H9 (cell line): ENCODE results near the gene TBC1D5. TPM values are rescaled to one million over a fixed set of nuclear protein-coding genes. Genes with fewer than 3 reads are reported as not detected.

Experiments
- DNase-seq: peaks from one replicate; pipeline ENCODE4 v3.0.0-alpha.2; 2017
- H2AFZ ChIP-seq: one replicate; pipeline ENCODE4 v1.6.1; 2013; ENCODE audit warnings: mild to moderate bottlenecking, low read length, control low read depth, moderate library complexity
- H2AK5ac ChIP-seq: 2 replicates; pipeline ENCODE4 v1.6.1; 2013; ENCODE audit warnings: low read length, control low read depth, mixed read lengths; ENCODE audit not compliant: insufficient read length
- H2BK120ac ChIP-seq: one replicate; pipeline ENCODE4 v1.6.1; 2013; ENCODE audit warnings: low read depth, mild to moderate bottlenecking, low read length, control low read depth, inconsistent platforms; ENCODE audit not compliant: poor library complexity, severe bottlenecking
- H2BK12ac ChIP-seq: 2 replicates; pipeline ENCODE4 v1.6.1; 2013; ENCODE audit warnings: low read length, control low read depth, mixed read lengths, low read depth; ENCODE audit not compliant: insufficient read length
- H2BK15ac ChIP-seq: 2 replicates; pipeline ENCODE4 v1.6.1; 2013; ENCODE audit warnings: low read depth, low read length, control low read depth
- H2BK20ac ChIP-seq: one replicate; pipeline ENCODE4 v1.6.1; 2013; ENCODE audit warnings: low read depth, mild to moderate bottlenecking, low read length, control low read depth, inconsistent platforms; ENCODE audit not compliant: poor library complexity, severe bottlenecking
- H2BK5ac ChIP-seq: 2 replicates; pipeline ENCODE4 v1.6.1; 2013; ENCODE audit warnings: low read length, control low read depth, mixed read lengths; ENCODE audit not compliant: insufficient read length
- H3K14ac ChIP-seq: 2 replicates; pipeline ENCODE4 v1.6.1; 2013; ENCODE audit warnings: low read length, control low read depth; ENCODE audit not compliant: insufficient read depth
- H3K18ac ChIP-seq: 2 replicates; pipeline ENCODE4 v1.6.1; 2013; ENCODE audit warnings: low read depth, mild to moderate bottlenecking, mixed read lengths, low read length, control low read depth; ENCODE audit not compliant: insufficient read length
- H3K23ac ChIP-seq: 2 replicates; pipeline ENCODE4 v1.6.1; 2013; ENCODE audit warnings: low read length, control low read depth, mixed read lengths, low read depth; ENCODE audit not compliant: insufficient read length
- H3K23me2 ChIP-seq: 2 replicates; pipeline ENCODE4 v1.6.1; 2013; ENCODE audit warnings: low read depth, mild to moderate bottlenecking, mixed read lengths, low read length, control low read depth; ENCODE audit not compliant: insufficient read length, poor library complexity, severe bottlenecking
- H3K27ac ChIP-seq: 2 replicates; pipeline ENCODE4 v1.5.1; 2013; ENCODE audit warnings: low read length, control low read depth, mixed read lengths, low read depth; ENCODE audit not compliant: insufficient read length
- H3K27me3 ChIP-seq: 2 replicates; pipeline ENCODE4 v1.6.1; 2013; ENCODE audit warnings: low read length, control low read depth, inconsistent platforms; ENCODE audit not compliant: insufficient read depth
- H3K4ac ChIP-seq: 2 replicates; pipeline ENCODE4 v1.6.1; 2013; ENCODE audit warnings: low read depth, mild to moderate bottlenecking, control low read depth, inconsistent platforms, low read length, moderate library complexity
- H3K4me1 ChIP-seq: 2 replicates; pipeline ENCODE4 v1.6.1; 2013; ENCODE audit warnings: low read length, control low read depth, inconsistent platforms; ENCODE audit not compliant: insufficient read depth
- H3K4me2 ChIP-seq: 2 replicates; pipeline ENCODE4 v1.6.1; 2013; ENCODE audit warnings: low read length, control low read depth, mixed read lengths; ENCODE audit not compliant: insufficient read length, insufficient read depth
- H3K56ac ChIP-seq: 2 replicates; pipeline ENCODE4 v1.6.1; 2013; ENCODE audit warnings: low read depth, mild to moderate bottlenecking, mixed read lengths, low read length, control low read depth; ENCODE audit not compliant: insufficient read length
- H3K79me1 ChIP-seq: 2 replicates; pipeline ENCODE4 v1.6.1; 2013; ENCODE audit warnings: low read depth, mild to moderate bottlenecking, moderate library complexity, low read length, control low read depth, inconsistent platforms; ENCODE audit not compliant: insufficient read depth, poor library complexity, severe bottlenecking
- H3K79me2 ChIP-seq: 2 replicates; pipeline ENCODE4 v1.6.1; 2013; ENCODE audit warnings: low read length, control low read depth, inconsistent platforms; ENCODE audit not compliant: insufficient read depth
- H3K9ac ChIP-seq: 2 replicates; pipeline ENCODE4 v1.6.1; 2013; ENCODE audit warnings: low read length, control low read depth, mixed read lengths; ENCODE audit not compliant: insufficient read length; ENCODE audit errors: extremely low read depth
- H3K9me3 ChIP-seq: one replicate; pipeline ENCODE4 v1.6.1; 2013; ENCODE audit warnings: low read depth, low read length, inconsistent platforms; ENCODE audit not compliant: control insufficient read depth
- H3T11ph ChIP-seq: one replicate; pipeline ENCODE4 v1.6.1; 2013; ENCODE audit warnings: mild to moderate bottlenecking, low read length, control low read depth, inconsistent platforms
- H4K20me1 ChIP-seq: one replicate; pipeline ENCODE4 v1.6.1; 2013; ENCODE audit not compliant: control insufficient read depth, insufficient read length, insufficient read depth
- H4K5ac ChIP-seq: 2 replicates; pipeline ENCODE4 v1.6.1; 2013; ENCODE audit warnings: low read depth, mild to moderate bottlenecking, mixed read lengths, low read length, control low read depth; ENCODE audit not compliant: insufficient read length
- H4K8ac ChIP-seq: replicated peaks from 2 replicates; pipeline ENCODE4 v1.6.1; 2013; ENCODE audit warnings: low read length, control low read depth, mixed read lengths, low read depth; ENCODE audit not compliant: insufficient read length
- H4K91ac ChIP-seq: 2 replicates; pipeline ENCODE4 v1.6.1; 2013; ENCODE audit warnings: low read depth, mild to moderate bottlenecking, moderate library complexity, mixed read lengths, low read length, control low read depth; ENCODE audit not compliant: insufficient read length
- H3K27ac Mint-ChIP-seq, 3 experiments: 2 replicates in 2 of 3; 3 replicates in 1 of 3; pipeline ENCODE4 v1.8.0; 2020 to 2021; ENCODE audit warnings: mixed read lengths in 3 of 3, mild to moderate bottlenecking in 1 of 3, moderate library complexity in 1 of 3
- H3K27me3 Mint-ChIP-seq: 2 replicates; pipeline ENCODE4 v1.8.0; 2021; ENCODE audit warnings: low read depth, mild to moderate bottlenecking, moderate library complexity, mixed read lengths
- H3K36me3 Mint-ChIP-seq, 3 experiments: 2 replicates in 2 of 3; 3 replicates in 1 of 3; pipeline ENCODE4 v1.8.0; 2020 to 2021; ENCODE audit warnings: low read depth in 3 of 3, mixed read lengths in 3 of 3; ENCODE audit not compliant: insufficient read depth in 1 of 3
- H3K4me1 Mint-ChIP-seq, 2 experiments: 2 replicates each; pipeline ENCODE4 v1.8.0; 2020; ENCODE audit warnings: mixed read lengths in 2 of 2
- H3K4me3 Mint-ChIP-seq, 2 experiments: 2 replicates in 1 of 2; 3 replicates in 1 of 2; pipeline ENCODE4 v1.8.0; 2020 to 2021; ENCODE audit warnings: mild to moderate bottlenecking in 2 of 2, mixed read lengths in 2 of 2, moderate library complexity in 1 of 2
- H3K9me3 Mint-ChIP-seq, 2 experiments: 2 replicates in 1 of 2; 3 replicates in 1 of 2; pipeline ENCODE4 v1.8.0; 2020; ENCODE audit warnings: mild to moderate bottlenecking in 2 of 2, mixed read lengths in 2 of 2, moderate library complexity in 1 of 2
- WGBS: extraction: QIAGEN DNeasy Blood & Tissue Kit; methylation state at CpG from one replicate; pipeline ENCODE4 v1.1.7; 2013; ENCODE audit warnings: missing lambda C conversion rate, low lambda C conversion rate, mixed read lengths; ENCODE audit not compliant: insufficient read length; ENCODE audit errors: extremely low coverage; 5-methylcytosine and 5-hydroxymethylcytosine counted together
- total RNA-seq: library from RNA; stranded (reverse); gene quantifications from 2 replicates; pipeline ENCODE4 v1.2.1, GENCODE V29; 2021
- TF ChIP-seq, protein P1 (sequence below): fragments of 200-600 bp; sonication (generic); conservative IDR thresholded peaks from 3 replicates; pipeline ENCODE4 v1.8.0; 2021; ENCODE audit warnings: antibody characterized with exemption, mild to moderate bottlenecking

Gene TBC1D5
- total RNA-seq, 1 experiment from 2014 or later: 25.0 TPM

DNA sequence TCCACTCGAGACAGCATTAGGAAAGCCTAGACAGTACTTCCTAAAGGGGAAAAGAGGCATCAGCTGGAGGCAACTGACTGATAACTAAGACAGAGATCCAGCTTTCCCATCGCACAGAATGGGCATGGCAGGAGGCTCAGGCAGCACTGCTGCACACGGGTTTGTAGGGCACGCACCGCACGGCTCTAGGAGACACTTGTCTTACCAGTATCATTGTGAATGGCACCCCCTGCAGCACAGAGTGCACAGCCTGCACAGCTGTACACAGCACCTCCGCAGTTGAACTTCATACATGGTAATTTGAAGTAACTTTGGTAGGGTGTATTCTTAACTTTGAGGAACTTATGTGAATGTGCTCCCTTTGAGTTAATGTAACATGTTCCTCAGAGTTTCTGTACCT, 576.1 kb downstream of the TBC1D5 start:
- Histone ChIP-seq H4K5ac (no peak overlapping the region), H3K18ac (no peak overlapping the region), H3K23ac (no peak overlapping the region), H3T11ph (no peak overlapping the region), H2BK12ac (no peak overlapping the region), H3K79me1 (no peaks in the 10 kb centered on the region), H2BK20ac (no peak overlapping the region), H3K4me1 (no peaks in the 10 kb centered on the region), H2BK120ac (no peak overlapping the region), H3K4ac (no peak overlapping the region), H3K9me3 (no peaks in the 10 kb centered on the region), H2BK5ac (no peak overlapping the region), H3K56ac (no peak overlapping the region), H2AFZ (no peak overlapping the region), H3K14ac (no peak overlapping the region; the same call in 1 of the 2 replicates), H3K9ac (no peak overlapping the region), H4K91ac (no peak overlapping the region), H3K27me3 (no peaks in the 10 kb centered on the region), H2BK15ac (no peak overlapping the region), H3K4me2 (no peak overlapping the region), H4K8ac (no peak overlapping the region), H3K79me2 (no peaks in the 10 kb centered on the region), H3K27ac (no peak overlapping the region), H2AK5ac (no peak overlapping the region), H3K23me2 (no peaks in the 10 kb centered on the region), H4K20me1 (no peaks in the 10 kb centered on the region)
- no CpG with 5 or more reads among the region's 7 CpGs for WGBS
- Mint-ChIP-seq H3K4me1 (peaks cover 3 to 7% of the 10 kb centered on the region in 2 experiments; a peak in 2 of 4 replicates), H3K27me3 (no peaks in the 10 kb centered on the region), H3K4me3 (no peak overlapping the region), H3K9me3 (no peaks in the 10 kb centered on the region), H3K27ac (no peak overlapping the region; a peak in 1 of 7 replicates), H3K36me3 (0 out of 7 replicates have a peak, but pooled peaks cover 0 to 1% (median 0%) of the 10 kb centered on the region in 3 experiments)
- TF ChIP-seq, protein P1, sequence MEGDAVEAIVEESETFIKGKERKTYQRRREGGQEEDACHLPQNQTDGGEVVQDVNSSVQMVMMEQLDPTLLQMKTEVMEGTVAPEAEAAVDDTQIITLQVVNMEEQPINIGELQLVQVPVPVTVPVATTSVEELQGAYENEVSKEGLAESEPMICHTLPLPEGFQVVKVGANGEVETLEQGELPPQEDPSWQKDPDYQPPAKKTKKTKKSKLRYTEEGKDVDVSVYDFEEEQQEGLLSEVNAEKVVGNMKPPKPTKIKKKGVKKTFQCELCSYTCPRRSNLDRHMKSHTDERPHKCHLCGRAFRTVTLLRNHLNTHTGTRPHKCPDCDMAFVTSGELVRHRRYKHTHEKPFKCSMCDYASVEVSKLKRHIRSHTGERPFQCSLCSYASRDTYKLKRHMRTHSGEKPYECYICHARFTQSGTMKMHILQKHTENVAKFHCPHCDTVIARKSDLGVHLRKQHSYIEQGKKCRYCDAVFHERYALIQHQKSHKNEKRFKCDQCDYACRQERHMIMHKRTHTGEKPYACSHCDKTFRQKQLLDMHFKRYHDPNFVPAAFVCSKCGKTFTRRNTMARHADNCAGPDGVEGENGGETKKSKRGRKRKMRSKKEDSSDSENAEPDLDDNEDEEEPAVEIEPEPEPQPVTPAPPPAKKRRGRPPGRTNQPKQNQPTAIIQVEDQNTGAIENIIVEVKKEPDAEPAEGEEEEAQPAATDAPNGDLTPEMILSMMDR: no peak
- DNase-seq: no peak
